Common myeloid progenitor, CD34-positive (primary cell): ENCODE measurements around the gene NMBR.

ENCODE experiments used
- CTCF ChIA-PET: fragments of 350-600 bp; sonication (Branson Sonifier 250); formaldehyde crosslinking; loops from one replicate; lab custom pipeline; 2021; ENCODE audit warnings: antibody characterized with exemption; lab: Charles Lee
- POLR2A ChIA-PET: fragments of 350-600 bp; sonication (Branson Sonifier 250); formaldehyde crosslinking; loops from one replicate; lab custom pipeline; 2021; ENCODE audit warnings: antibody characterized with exemption; lab: Charles Lee
- DNase-seq, 3 donors: peaks; one replicate each; pipeline versions ENCODE4 v3.0.0 to v3.0.0-alpha.2; 2013
- H3K27ac ChIP-seq, 2 experiments: 1 replicate in 1 of 2; 2 replicates in 1 of 2; pipeline ENCODE4 v1.7.0; 2013; ENCODE audit warnings: inconsistent platforms in 2 of 2, low read length in 2 of 2, mild to moderate bottlenecking in 2 of 2, low read depth in 1 of 2, moderate library complexity in 1 of 2; ENCODE audit not compliant: severe bottlenecking in 2 of 2, insufficient read depth in 1 of 2, poor library complexity in 1 of 2
- H3K27me3 ChIP-seq, 5 experiments: replicated peaks in 2 of 5; 1 replicate in 3 of 5; 2 replicates in 2 of 5; pipeline versions ENCODE4 v1.6.1 to v1.7.0; 2013; ENCODE audit warnings: low read length in 4 of 5, mild to moderate bottlenecking in 2 of 5, moderate library complexity in 2 of 5, inconsistent platforms in 1 of 5; ENCODE audit not compliant: insufficient read depth in 5 of 5, control insufficient read depth in 4 of 5
- H3K36me3 ChIP-seq, 4 experiments: 1 replicate in 2 of 4; 2 replicates in 2 of 4; pipeline versions ENCODE4 v1.6.1 to v1.7.0; 2013; ENCODE audit warnings: low read length in 3 of 4, control low read depth in 1 of 4, mild to moderate bottlenecking in 1 of 4; ENCODE audit not compliant: control insufficient read depth in 4 of 4, insufficient read depth in 4 of 4
- H3K4me1 ChIP-seq, 4 experiments: 1 replicate in 3 of 4; 2 replicates in 1 of 4; pipeline versions ENCODE4 v1.6.1 to v1.7.1; 2013; ENCODE audit warnings: low read length in 3 of 4, mild to moderate bottlenecking in 3 of 4, control low read depth in 1 of 4, inconsistent platforms in 1 of 4, moderate library complexity in 1 of 4; ENCODE audit not compliant: control insufficient read depth in 4 of 4, insufficient read depth in 4 of 4; ENCODE audit errors: control extremely low read depth in 1 of 4
- H3K4me3 ChIP-seq, 7 experiments: 1 replicate in 4 of 7; 2 replicates in 3 of 7; pipeline versions ENCODE4 v1.5.1 to v1.7.0; 2013; ENCODE audit warnings: mild to moderate bottlenecking in 7 of 7, low read length in 6 of 7, moderate library complexity in 6 of 7, inconsistent platforms in 2 of 7, low read depth in 2 of 7, control low read depth in 1 of 7; ENCODE audit not compliant: insufficient read depth in 4 of 7, control insufficient read depth in 1 of 7; ENCODE audit errors: extremely low read depth in 1 of 7
- H3K9me3 ChIP-seq, 5 experiments: 1 replicate in 4 of 5; 2 replicates in 1 of 5; pipeline versions ENCODE4 v1.6.1 to v1.7.1; 2013; ENCODE audit warnings: low read length in 4 of 5, mild to moderate bottlenecking in 2 of 5, inconsistent platforms in 1 of 5, low read depth in 1 of 5, moderate library complexity in 1 of 5; ENCODE audit not compliant: control insufficient read depth in 4 of 5, insufficient read depth in 2 of 5; ENCODE audit errors: control extremely low read depth in 1 of 5
- WGBS: methylation state at CpG from one replicate; pipeline ENCODE4 v1.1.5; 2013; ENCODE audit not compliant: insufficient coverage; 5-methylcytosine and 5-hydroxymethylcytosine counted together

The NMBR gene

DNA sequence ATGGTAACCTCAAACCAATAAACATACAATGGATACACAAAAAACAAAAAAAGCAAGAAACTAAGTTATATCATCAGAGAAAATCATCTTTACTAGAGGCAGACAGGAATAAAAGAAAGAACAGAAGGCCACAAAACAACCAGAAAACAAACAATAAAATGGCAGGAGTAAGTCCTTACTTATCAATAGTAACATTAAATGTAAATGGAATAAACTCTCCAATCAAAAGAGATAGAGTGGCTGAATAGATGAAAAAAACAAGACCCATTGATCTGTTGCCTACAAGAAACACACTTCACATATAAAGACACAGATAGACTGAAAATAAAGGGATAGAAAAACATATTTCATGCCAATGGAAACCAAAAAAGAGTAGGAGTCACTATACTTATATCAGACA is 95.5 kb downstream of the NMBR start:
- Histone ChIP-seq H3K27ac (no peak overlapping the region), H3K4me1 (no peaks in the 10 kb centered on the region), H3K36me3 (no peaks in the 10 kb centered on the region), H3K9me3 (peaks cover 0 to 7% (median 0%) of the 10 kb centered on the region in 5 experiments), H3K4me3 (no peak overlapping the region), H3K27me3 (no peaks in the 10 kb centered on the region)
- no peak for DNase-seq
- ChIA-PET POLR2A (no interaction called here), CTCF (no interaction called here)

GRCh38 chr6:142048593-142048980 is 98.3 kb downstream of the NMBR start:
- Histone ChIP-seq H3K27me3 (peaks cover 0 to 2% (median 0%) of the 10 kb centered on the region in 5 experiments), H3K27ac (no peak overlapping the region), H3K9me3 (peaks cover 0 to 7% (median 0%) of the 10 kb centered on the region in 5 experiments), H3K4me1 (no peaks in the 10 kb centered on the region), H3K36me3 (no peaks in the 10 kb centered on the region), H3K4me3 (no peak overlapping the region)
- POLR2A ChIA-PET = no interaction called here
- DNase-seq = no peak
- WGBS = 75% methylated on average over 1 of the region's 1 CpG
- CTCF ChIA-PET = no interaction called here

DNA sequence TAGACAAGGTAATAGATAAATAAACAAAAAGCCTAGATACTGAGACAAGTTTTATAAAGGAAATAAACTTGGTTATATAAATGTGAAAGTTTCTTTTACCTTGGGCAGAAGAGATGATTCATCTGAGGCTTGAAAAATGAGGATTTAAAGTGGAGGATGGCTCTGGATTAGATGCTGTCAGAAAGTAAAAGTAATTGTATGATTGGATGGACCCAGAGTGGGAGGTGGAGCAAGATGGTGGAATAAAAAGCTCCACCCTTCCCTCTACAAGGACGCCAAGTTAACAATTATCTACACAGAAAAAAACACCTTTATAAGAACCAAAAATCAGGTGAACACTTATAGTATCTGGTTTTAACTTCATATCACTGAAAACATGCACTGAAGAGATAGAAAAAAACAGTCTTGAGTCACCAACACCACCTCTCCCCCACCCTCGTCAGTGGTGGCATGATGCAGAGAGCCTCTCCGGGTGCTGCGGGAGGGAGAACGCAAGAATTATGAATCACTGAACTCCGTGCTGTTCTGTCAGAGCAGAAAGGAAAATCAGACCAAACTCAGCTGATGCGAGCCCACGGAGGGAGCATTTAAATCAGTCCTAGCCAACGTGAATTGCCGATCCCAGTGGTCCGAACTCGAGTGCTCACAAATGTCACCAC is 98.9 kb downstream of the NMBR start:
- DNase-seq = no peak
- H3K27me3 ChIP-seq = peaks cover 0 to 4% (median 2%) of the 10 kb centered on the region in 5 experiments
- H3K27ac ChIP-seq = no peak overlapping the region
- ChIA-PET CTCF (no interaction called here), POLR2A (no interaction called here)
- WGBS = 98% methylated on average over 11 of the region's 12 CpGs
- no peaks in the 10 kb centered on the region for H3K36me3 ChIP-seq
- no peaks in the 10 kb centered on the region for H3K4me1 ChIP-seq
- peaks cover 0 to 7% (median 0%) of the 10 kb centered on the region in 5 experiments for H3K9me3 ChIP-seq
- no peak overlapping the region for H3K4me3 ChIP-seq

GRCh38 chr6:142045380-142046278 is 101.3 kb downstream of the NMBR start:
- H3K36me3 ChIP-seq = no peaks in the 10 kb centered on the region
- H3K4me3 ChIP-seq = no peak overlapping the region
- WGBS = 60% methylated on average over 3 of the region's 6 CpGs
- H3K9me3 ChIP-seq = no peaks in the 10 kb centered on the region
- DNase-seq = no peak
- no peak overlapping the region for H3K27ac ChIP-seq
- H3K27me3 ChIP-seq = peaks cover 0 to 4% (median 2%) of the 10 kb centered on the region in 5 experiments
- POLR2A ChIA-PET = no interaction called here
- CTCF ChIA-PET = no interaction called here
- no peaks in the 10 kb centered on the region for H3K4me1 ChIP-seq

GRCh38 chr6:142035890-142036289 is 111.0 kb downstream of the NMBR start:
- 77% methylated on average over 2 of the region's 4 CpGs for WGBS
- no peak overlapping the region for H3K4me3 ChIP-seq
- no peak for DNase-seq
- ChIA-PET POLR2A (no interaction called here), CTCF (interaction anchor here (1.8 kb wide), 1 partner anchor 8 kb away, joined by 4 read pairs; no protein-coding TSS in a partner anchor)
- H3K4me1 ChIP-seq = no peaks in the 10 kb centered on the region
- H3K27me3 ChIP-seq = peaks cover 0 to 1% (median 0%) of the 10 kb centered on the region in 5 experiments
- no peaks in the 10 kb centered on the region for H3K36me3 ChIP-seq
- H3K9me3 ChIP-seq = no peaks in the 10 kb centered on the region
- no peak overlapping the region for H3K27ac ChIP-seq

GRCh38 chr6:142031035-142031434 is 115.9 kb downstream of the NMBR start:
- H3K4me1 ChIP-seq = no peaks in the 10 kb centered on the region
- CTCF ChIA-PET = no interaction called here
- peaks cover 0 to 3% (median 0%) of the 10 kb centered on the region in 5 experiments for H3K9me3 ChIP-seq
- peaks cover 0 to 1% (median 0%) of the 10 kb centered on the region in 5 experiments for H3K27me3 ChIP-seq
- no peaks in the 10 kb centered on the region for H3K36me3 ChIP-seq
- POLR2A ChIA-PET = interaction anchor here (0.6 kb wide), 1 partner anchor 465 kb away, joined by 3 read pairs; no protein-coding TSS in a partner anchor
- 100% methylated on average over 1 of the region's 4 CpGs for WGBS
- no peak overlapping the region for H3K27ac ChIP-seq
- no peak overlapping the region for H3K4me3 ChIP-seq
- DNase-seq = no peak
